Activated gamma-delta T cell treated with anti-CD3 and anti-CD28 coated beads, Interleukin-2, amount 50 U/mL, for 16 hours (primary cell): ENCODE measurements around the gene ATP8B2.
"Not testable (repeated sequence)": the region's sequence is repeated elsewhere in the genome, so short reads cannot be mapped to it uniquely, and the experiment has no call there.

ENCODE experiments used
- DNase-seq: peaks from one replicate; pipeline ENCODE4 v3.0.0-alpha.2; 2020; ENCODE audit warnings: low read depth

Gene ATP8B2

GRCh38 chr1:154324669-154325582 lies at the start of gene ATP8B2:
TSS of gene ATP8B2 (plus strand) at chr1:154325525. CDS start at chr1:154328142, 2,617 bp downstream.
- DNase-seq: peak; percentile 76

GRCh38 chr1:154276797-154277196 lies 48.5 kb upstream of the ATP8B2 start:
- DNase-seq: no peak

- not testable (repeated sequence) for DNase-seq
These were observed 37.7 kb upstream of the ATP8B2 start for GRCh38 chr1:154287591-154287990.

- DNase-seq: no peak
These were observed 36.7 kb upstream of the ATP8B2 start for GRCh38 chr1:154288661-154289060.

GRCh38 chr1:154290921-154291320 lies 34.4 kb upstream of the ATP8B2 start:
- DNase-seq: no peak

GRCh38 chr1:154295408-154296235 lies 29.7 kb upstream of the ATP8B2 start:
- no peak for DNase-seq

- DNase-seq: no peak
These were observed 23.7 kb upstream of the ATP8B2 start for GRCh38 chr1:154301582-154301981.

- DNase-seq: no peak
These were observed 20.5 kb upstream of the ATP8B2 start for GRCh38 chr1:154304664-154305337.

GRCh38 chr1:154306151-154306550 lies 19.2 kb upstream of the ATP8B2 start:
- no peak for DNase-seq

GRCh38 chr1:154307670-154308270 lies 17.6 kb upstream of the ATP8B2 start:
- not testable (repeated sequence) for DNase-seq

- DNase-seq: not testable (repeated sequence)
These were observed 16.2 kb upstream of the ATP8B2 start for GRCh38 chr1:154309136-154309535.

GRCh38 chr1:154312229-154313065 lies 12.9 kb upstream of the ATP8B2 start:
- not testable (repeated sequence) for DNase-seq

- DNase-seq: no peak
These were observed 12.3 kb upstream of the ATP8B2 start for GRCh38 chr1:154313066-154313356.

- DNase-seq: not testable (repeated sequence)
These were observed 11.1 kb upstream of the ATP8B2 start for GRCh38 chr1:154314226-154314625.

- DNase-seq: no peak
These were observed 8.6 kb upstream of the ATP8B2 start for GRCh38 chr1:154316704-154317103.

GRCh38 chr1:154318386-154318785 lies 6.9 kb upstream of the ATP8B2 start:
- no peak for DNase-seq

- DNase-seq: no peak
These were observed 4.3 kb upstream of the ATP8B2 start, which contains the start of gene AQP10 for GRCh38 chr1:154320882-154321608. TSS of gene AQP10 (plus strand) at chr1:154321093. CDS start at chr1:154321156, 63 bp downstream.

GRCh38 chr1:154321609-154321934 lies 3.8 kb upstream of the ATP8B2 start:
- not testable (repeated sequence) for DNase-seq

- DNase-seq: no peak
These were observed 1.8 kb upstream of the ATP8B2 start for GRCh38 chr1:154323493-154323892.

GRCh38 chr1:154324241-154324640 lies 1.1 kb upstream of the ATP8B2 start:
- no peak for DNase-seq
